CD4-positive, alpha-beta T cell treated with Interleukin-4 for 1 hour (primary cell): ENCODE measurements around the gene SEC61A1.

Experiments
- DNase-seq, 2 donors: peaks; one replicate each; pipeline ENCODE4 v3.0.0-alpha.2; 2020 to 2022

SEC61A1 gene

DNA sequence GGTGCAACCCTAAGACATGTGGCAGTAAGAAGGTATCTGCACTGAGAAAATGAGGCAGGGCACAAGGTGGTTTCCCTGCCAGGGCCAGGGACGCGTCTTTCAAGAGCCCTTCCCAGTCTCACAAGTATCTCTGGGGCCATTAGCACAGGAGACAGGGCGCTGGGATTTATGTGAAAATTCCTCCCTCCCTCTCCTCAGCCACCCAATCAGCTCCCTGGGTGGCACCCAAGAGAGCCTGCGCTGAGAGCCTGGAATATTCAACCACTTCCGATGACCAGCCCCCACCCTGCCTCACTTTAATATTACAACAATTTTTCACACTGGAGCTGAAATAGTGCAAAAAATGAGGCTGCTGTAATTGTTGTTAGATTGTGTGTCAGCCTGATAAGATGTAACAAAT is 26.1 kb downstream of the SEC61A1 start:
- no peak for DNase-seq

DNA sequence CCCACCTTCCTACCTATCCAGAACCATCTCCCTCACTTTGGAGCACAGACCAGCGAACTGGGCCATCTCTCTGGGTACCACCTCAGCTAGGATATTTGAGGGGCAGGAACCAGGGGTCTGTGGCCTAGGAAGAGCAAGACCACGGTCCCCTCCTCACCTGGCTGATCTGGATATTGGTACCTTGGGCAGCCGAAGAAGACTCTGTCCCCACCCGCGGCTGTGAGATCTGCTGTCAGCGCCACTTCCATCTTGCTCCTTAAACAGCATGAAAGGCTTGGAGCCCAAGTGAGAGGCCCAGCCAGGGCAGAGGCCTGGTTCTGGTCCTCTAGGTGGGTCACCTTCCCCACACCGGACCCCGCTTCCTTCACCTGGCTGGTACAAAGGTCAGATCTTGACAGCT is 26.6 kb downstream of the SEC61A1 start:
- DNase-seq, result no peak

DNA sequence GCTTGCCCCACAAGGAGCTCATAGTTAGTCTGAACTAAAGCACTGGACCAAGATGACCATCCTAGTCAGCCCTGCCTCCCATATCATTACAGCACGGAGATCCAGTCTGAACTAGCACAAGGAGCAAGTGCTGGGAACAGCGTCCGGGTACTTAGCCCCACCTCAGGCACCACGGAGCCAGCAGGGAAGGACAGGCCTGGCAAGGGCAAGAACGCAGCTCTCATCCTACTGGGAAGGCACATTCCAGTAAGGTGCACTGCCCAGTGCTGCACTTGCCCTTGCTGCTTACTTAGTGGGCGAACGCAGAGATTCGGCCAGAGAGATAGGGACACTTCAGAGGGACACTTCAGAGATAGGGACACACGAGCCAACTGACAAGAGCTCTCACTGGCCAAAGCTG is 27.6 kb downstream of the SEC61A1 start:
- DNase-seq, result no peak

DNA sequence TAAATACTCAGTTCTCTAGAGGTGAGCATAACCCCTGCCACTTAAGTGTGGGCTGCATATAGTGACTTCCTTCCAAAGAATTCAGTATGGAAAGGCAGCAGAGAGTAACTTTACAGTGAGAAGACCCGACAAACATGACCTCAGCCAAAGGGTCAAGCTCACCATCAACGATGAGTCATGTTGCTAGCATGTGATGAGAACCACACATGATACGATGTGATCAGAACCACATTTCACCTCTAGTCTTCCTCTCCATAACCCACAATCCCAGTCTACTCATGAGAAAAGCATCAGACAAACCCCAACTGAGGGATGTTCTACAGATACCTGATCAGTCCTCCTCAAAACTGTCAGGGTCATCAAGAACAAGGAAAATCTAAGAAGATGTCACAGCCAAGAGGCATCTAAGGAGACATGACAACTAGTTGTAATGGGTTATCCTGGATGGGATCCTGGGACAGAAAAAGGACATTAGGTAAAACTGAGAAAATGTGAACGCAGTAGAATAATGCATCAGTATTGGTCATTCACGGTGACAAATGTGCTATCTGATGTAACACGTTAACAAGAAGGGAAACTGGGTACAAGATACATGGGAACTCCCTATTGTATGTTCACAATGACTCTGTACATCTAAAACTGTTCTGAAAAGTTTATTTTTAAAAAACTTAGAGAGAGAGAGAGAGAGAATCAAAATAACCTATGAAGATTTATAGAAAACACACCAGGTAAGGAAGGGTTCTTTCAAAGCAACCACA is 28.3 kb downstream of the SEC61A1 start:
- no peak for DNase-seq

DNA sequence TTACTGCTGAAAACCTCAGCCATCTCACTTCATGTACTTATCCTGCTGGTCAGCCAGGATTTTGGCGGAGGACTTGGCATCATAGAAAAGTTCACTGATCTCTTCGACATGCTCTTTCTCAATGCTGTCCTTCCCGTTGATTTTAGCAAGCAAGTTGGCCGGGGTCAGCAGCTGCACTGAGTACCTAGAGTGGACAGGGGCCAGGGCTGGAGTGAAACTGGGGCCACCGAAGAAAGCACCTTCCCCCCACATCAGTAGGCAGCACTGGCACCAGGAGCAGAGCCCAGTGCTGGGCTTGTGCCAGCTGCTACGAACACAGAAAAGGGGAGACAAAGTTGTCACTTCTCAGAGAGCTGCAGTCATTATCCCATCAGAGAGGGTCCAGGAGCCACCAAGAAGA is 29.0 kb downstream of the SEC61A1 start:
- DNase-seq, result no peak

DNA sequence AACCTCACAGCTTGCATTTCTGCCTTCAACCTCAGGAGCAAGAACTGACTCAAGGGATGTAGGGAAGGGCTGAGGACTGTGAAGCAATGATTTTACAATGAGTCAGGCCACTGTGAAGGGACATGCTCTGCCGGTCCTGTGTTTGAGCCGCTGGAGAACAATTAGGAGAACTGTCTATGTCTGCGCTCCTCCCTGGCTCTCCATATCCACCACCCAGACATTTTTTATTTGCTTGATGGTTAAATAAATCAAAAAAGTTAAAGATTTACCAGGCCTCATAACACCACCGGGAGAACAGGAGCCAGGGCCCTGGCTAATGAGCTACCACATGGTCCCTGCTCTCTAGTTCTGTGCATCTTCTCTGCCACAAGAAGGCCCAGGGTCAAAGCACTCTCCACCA is 29.6 kb downstream of the SEC61A1 start:
- DNase-seq, result no peak

DNA sequence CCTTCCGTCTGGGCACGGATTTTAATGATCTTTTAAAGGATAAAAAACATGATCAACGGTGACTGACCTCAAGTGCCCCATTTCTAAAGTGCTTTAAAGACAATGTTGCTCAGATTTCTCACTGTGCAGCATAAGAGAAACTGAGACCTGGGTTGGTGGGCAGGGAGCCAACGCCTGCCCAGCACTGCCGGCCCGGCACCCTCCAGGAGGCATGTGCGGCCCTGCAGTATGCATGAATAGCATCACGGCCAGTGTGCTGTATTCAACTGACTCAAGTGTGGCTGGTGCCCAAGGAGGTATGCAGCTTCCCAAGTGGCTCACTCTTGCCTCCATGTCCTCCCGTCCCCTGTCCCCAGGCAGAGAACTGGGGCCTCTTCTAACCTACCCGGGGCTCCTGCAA is 30.3 kb downstream of the SEC61A1 start:
- DNase-seq, result no peak

- DNase-seq, result no peak
These were observed 31.2 kb downstream of the SEC61A1 start for GRCh38 chr3:128083396-128083795.

- no peak for DNase-seq
These were observed 31.9 kb downstream of the SEC61A1 start for GRCh38 chr3:128083980-128084674.

DNA sequence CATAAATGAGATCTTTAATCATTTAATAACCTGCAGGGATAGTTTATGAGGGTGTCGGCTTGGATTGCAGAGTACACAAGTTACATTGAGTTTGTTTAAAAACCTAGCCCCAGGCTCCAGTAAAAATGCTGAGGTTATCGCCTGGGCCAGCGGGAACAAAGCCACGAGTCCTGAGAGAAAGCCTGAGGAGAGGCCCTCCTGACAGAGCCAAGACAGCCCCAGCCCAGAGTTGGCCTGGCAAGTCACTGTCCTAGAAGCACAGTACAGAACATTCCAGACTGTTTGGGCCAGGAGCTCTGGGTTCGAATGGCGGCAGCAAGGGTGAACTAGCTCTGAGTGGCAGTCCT is 32.4 kb downstream of the SEC61A1 start:
- DNase-seq, result no peak

DNA sequence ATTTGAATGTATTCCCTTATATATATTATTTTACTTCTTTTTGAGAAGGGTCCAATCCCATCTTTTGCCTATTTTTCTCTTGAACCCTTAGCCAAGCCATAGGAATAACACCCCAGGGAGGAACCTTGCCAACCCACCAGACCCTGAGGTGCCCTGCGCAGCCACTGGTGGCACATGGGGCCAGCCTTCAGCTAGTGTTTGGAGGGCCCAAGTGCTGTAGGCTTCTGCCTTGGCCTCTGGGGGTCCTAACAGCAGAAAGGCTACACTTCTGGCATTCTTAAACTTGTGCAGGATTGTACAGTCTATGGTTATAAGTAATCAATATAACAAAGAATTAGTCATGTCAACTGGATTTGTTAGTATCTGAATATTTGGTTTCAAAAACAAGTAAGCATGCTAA is 36.9 kb downstream of the SEC61A1 start:
- DNase-seq, result no peak

GRCh38 chr3:128091586-128091985 is 39.3 kb downstream of the SEC61A1 start:
- DNase-seq, result no peak

DNA sequence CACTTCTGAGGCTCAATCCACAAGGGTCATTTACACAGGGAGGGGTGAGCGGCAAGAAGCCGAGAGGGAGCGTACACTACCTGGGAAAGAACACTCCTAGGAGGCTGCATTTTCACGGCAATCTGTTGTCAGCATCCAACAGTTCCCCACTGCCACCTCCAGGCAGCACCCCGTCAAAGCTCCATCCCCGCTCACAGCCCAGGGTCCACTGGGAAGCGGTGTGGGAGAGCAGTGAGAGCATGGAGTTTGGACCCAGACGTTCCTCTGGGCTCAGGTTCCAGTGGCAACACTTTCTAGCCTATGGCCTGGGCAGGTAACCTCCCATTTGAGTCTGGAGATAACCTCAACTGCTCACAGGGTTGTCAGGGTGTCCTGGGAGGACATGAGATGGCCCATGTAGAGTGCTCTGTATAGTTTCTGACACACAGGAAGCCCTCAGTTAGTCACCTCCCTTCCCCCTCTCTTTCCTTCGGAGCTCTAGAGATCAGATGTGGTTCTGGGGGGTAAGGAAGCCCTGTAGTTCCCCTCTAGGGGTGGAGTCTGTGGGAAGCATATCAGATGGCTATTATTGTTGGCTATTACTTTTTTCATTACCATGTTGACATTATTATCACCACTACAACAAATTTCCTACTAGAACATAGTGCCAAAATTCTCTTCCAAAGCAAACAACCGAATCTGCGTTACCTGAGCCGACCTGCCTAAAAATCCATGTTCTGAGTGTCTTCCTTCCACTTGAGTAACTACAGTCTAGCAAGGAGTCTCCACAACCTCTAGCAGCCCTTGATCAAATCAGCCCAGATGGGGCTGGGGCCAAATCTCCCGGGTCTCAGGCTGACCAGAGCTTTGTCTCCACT is 42.3 kb downstream of the SEC61A1 start:
- DNase-seq, result no peak

- peak; percentile 79 to 81 for DNase-seq
These were observed 43.0 kb downstream of the SEC61A1 start for GRCh38 chr3:128095222-128095703.

GRCh38 chr3:128098234-128098633 is 46.0 kb downstream of the SEC61A1 start:
- no peak for DNase-seq

DNA sequence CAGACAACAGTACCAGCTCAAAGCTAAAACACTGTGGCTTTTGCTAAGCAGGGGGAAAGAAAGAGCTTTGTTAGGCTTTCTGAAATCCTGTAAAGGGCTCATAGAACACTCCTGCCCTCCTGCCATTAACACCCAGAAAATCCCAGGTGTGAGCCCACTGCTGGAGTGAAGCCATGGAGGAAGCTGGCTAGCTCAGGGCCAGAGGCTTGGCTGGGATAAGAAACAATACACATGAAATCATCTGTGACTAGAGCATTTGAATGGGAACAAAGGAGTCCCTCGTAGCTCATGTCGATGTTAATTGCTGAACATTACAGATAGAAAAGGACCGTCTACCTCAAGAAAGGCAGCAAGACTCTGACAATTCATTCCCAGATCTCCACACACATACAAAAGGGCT is 47.9 kb downstream of the SEC61A1 start:
- DNase-seq, result no peak

DNA sequence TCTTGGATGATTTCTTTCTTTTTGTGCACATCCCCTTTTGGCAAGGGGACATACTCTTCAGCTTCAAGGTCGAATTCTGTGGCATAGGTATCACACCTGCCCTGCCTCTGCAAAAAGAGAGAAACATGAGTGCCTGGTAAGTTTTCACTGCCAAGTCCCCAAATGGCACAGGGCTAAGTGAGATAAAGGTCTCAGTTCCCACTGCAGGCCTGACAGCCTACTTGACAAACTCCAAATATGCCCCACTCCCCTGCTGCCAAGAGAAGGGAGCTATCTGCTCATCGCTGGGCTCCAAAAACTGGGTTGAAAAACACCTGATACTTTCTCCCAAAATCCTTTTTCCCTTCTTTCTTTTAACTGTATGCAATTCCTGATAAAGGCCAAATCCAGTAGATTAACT is 48.4 kb downstream of the SEC61A1 start:
- DNase-seq, result no peak

GRCh38 chr3:128103136-128103676 is 51.0 kb downstream of the SEC61A1 start:
- DNase-seq, result no peak

DNA sequence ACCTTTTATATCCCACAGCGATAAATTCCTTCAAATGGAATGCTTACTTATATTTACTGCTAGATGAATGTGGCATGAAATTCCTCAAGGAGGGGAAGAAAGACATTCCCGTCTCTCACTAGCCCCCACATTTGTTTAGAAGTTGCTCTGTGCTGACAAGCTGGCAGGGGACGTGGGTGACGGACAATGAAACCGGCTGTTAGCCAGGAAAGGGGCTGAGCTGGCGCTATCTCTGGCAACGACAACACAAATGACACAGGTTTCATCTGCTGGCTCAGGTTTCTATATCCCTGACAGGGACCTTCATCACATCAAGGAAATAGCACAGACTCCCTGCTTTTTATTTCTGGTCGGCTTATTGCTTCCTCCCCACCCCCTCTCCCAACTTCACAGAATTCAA is 55.6 kb downstream of the SEC61A1 start:
- no peak for DNase-seq

DNA sequence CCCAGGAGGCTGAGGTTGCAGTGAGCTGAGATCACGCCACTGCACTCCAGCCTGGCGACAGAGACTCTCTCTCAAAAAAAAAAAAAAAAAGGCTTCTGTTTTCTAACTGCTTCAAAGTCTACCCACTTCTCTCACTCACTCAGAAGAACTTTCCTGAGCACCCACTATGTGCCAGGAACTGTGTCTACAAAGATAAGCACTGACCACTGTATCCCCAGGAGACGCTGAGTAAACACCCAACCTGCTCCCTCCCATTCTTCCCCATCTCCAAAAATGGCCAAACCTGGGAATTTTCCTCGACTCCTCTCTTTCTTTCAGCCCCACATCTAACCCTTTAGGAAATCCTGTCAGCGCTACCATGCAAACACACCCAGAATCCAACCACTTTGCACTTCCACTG is 58.9 kb downstream of the SEC61A1 start:
- DNase-seq, result no peak

DNA sequence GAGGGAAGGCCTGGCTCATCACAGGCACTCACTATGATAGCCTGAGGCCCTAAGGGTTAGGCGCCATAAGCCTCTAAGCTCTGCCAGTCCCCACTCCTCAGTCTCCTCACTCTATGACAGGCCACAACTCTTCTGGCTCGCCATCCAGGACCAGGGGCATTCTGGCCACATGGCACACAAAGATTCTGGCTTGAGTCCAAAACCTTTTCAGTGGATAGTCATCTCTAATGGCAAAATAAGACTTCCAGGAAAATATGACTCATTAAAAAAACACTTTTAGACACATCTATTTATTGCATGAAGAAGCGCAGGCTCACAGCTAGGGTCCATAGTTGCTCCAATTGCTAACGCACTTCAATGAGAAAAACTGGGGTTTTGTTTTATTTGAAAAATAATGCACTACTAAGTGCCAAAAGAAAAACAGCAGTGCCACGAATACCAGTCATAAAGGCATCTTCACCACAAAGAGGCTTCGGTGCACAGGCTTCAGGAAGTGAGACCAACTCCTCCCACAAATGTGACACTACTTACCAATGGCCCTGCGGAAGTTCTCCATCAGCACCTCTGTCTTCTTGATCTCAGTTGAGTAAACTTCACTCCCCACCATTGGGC is 60.2 kb downstream of the SEC61A1 start:
- DNase-seq, result peak; percentile 51 to 74

- DNase-seq, result no peak
These were observed 61.9 kb downstream of the SEC61A1 start for GRCh38 chr3:128113817-128114794.
